HG03045 (cell line): ENCODE results near the gene CDKAL1.
A peak's percentile ranks its signal among the peaks of the same experiment; 100 is the strongest.

Experiments
- ATAC-seq: cut with Tn5 transposase; IDR thresholded peaks from one replicate; pipeline ENCODE4 v1.9.1; 2021; ENCODE audit warnings: mild to moderate bottlenecking, moderate library complexity; ENCODE audit not compliant: unreplicated experiment

The CDKAL1 gene

DNA sequence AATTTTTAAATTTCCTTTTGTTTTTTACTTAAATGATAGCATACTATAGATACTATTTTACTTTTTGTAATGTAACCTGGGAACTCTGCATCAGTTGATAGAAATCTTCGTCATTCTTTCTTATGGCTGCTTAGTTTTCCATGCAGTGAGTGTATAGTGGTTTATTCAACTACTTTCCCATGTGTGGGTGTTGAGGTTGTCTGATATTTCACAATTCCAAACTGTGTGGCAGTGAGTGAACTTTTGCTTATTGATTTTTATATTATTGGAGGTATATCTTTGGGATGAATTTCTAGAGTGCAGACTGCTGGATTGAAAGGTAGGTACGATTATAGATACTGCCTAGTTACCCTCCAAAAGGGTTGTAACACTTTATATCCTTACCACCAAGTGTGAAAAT, 136.5 kb downstream of the CDKAL1 start:
- no peak for ATAC-seq

DNA sequence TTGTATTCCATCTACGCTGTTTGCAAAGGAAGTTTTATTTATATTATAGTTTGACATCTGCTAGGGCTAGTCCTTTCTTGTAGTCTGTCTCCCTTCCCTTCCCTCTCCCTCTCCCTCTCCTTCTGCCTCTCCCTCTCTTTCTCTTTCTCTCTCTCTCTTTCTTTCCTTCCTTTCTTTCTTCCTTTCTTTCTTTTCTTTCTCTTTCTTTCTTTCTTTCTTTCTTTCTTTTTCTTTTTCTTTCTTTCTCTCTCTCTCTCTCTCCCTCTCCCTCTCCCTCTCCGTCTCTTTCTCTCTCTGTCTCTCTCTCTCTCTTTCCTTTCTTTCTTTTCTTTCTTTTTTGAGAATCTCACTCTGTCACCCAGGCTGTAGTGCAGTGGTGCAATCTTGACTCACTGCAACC, 137.8 kb downstream of the CDKAL1 start:
- no peak for ATAC-seq

- no peak for ATAC-seq
These were observed 139.2 kb downstream of the CDKAL1 start for GRCh38 chr6:20673458-20673857.

DNA sequence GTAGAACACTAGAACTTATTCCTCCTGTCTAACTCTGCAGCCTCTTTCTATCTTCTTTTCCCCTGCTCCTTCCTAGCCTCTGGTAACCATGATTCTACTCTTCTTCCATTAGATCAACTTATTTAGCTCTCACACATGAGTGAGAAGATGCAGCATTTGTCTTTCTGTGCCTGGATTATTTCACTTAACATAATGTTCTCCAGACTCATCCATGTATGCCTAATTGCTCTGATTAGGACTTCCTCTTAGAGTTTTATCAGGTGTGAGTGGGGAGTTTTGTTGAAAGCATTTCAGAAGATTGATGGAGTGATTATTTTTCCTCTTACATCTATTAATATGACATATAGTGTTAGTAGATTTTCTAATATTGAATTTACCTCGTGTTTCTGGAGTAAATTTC, 140.4 kb downstream of the CDKAL1 start:
- no peak for ATAC-seq

DNA sequence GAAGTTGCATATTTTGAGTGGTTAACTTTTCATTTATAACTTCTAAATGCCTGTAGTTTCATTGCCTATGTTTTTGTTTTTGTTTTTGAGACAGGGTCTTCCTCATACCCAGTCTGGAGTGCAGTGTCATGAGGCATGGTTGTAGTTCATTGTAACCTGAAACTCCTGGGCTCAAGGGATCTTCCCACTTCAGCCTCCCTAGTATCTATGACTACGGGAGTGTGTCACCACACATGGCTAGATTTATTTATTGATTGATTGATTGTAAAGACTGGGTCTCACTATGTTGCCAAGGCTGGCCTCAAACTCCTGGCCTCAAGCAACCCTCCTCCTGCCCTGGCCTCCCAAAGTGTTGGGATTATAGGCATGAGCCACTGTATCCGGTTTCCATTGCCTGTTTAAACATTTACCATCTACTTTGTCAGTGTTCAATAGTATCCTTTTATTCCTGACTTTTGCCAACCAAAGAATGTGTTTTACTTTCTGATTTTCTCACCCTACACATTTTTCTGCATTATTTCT, 144.6 kb downstream of the CDKAL1 start:
- no peak for ATAC-seq

DNA sequence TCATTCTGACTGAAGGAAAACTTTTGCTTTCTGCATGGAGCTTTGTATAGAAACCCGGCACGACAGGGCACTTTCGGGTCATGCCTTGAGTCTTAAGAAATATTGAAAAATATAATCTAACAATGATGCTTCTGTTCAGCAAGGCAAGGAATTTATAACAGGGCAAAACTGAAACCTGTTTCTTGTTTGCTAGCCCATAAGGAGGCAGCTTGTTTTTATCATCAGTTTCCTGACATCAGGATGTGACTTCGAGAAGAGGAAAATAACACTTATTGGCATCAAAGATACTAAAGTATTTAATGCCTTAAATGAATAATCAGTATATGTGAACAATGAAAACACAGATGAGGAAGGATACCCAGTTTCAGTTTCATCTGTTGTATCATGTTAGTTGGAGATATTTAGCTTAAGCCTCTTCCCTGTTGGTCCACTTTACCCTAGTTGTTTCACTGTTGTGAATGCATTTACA, 146.5 kb downstream of the CDKAL1 start:
- no peak for ATAC-seq

- ATAC-seq = no peak
These were observed 147.0 kb downstream of the CDKAL1 start for GRCh38 chr6:20681243-20681684.

DNA sequence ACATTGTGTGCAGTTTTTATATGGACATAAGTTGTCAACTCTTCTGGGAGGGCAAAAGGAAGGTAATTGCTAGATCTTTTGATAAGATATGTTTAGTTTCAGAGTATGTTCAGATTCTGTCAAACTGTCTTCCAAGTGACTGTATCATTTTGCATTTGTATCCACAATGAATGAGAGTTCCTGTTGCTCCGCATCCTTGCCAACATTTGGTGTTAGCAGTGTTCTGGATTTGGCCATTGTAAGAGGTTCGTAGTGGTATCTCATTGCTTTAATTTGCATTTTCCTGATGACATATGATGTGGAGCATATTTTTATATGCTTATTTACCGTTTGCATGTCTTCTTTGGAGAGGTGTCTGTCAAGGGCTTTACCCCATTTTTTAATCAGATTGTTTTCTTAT, 150.2 kb downstream of the CDKAL1 start:
- no peak for ATAC-seq

- no peak for ATAC-seq
These were observed 151.9 kb downstream of the CDKAL1 start for GRCh38 chr6:20686142-20686541.

GRCh38 chr6:20687494-20687893, 153.2 kb downstream of the CDKAL1 start:
- no peak for ATAC-seq

GRCh38 chr6:20688710-20689500, 154.6 kb downstream of the CDKAL1 start:
- ATAC-seq = peak; percentile 79

DNA sequence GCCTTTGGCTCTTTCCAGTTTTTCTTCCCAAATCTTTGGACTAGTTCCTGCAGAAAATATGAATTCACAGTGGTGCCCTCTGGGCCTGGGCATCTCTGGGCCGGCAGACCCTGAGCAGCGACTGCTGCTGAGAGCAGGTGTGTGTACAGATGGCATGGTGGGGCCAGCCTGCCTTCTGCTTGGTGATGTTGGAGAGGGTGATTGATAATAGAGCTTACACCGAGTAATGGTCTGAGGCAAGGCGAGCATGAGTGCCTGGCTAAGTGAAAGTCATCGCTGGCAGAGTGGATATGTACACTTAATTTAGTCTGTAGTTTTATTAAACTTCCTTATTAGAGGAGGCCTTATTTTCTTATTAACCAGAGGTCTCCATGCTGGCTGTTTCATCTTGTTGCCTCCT, 156.9 kb downstream of the CDKAL1 start:
- ATAC-seq = no peak

- ATAC-seq = no peak
These were observed 157.8 kb downstream of the CDKAL1 start for GRCh38 chr6:20692023-20692422.

DNA sequence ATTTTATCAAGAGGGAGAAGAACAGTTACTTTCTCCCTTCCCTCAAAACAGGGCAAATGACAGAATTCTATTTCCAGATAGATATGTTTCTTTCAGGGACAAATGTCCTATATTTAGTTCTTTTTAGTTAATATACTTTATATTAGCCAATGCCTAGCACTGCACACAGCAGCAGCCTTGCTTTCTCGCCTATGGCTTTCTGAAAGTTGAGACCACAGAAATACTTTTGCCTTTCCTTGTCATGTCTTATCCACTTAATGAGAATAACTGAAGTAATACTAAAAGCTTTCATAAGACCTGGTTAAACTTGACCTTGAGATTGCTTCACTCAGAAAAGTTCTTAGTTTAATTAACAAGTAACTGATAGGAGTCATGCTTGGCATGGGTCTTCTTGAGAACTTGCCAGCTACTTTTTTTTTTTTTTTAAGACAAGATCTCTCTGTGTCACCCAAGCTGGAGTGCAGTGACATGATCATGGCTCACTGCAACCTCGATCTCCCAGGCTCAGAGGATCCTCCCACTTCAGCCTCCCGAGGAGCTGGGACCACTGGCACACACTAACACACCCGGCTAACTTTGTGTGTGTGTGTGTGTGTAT, 159.3 kb downstream of the CDKAL1 start:
- no peak for ATAC-seq

GRCh38 chr6:20696676-20697075, 162.4 kb downstream of the CDKAL1 start:
- no peak for ATAC-seq

GRCh38 chr6:20698675-20699074, 164.4 kb downstream of the CDKAL1 start:
- no peak for ATAC-seq

GRCh38 chr6:20699402-20699801, 165.1 kb downstream of the CDKAL1 start:
- ATAC-seq = no peak

DNA sequence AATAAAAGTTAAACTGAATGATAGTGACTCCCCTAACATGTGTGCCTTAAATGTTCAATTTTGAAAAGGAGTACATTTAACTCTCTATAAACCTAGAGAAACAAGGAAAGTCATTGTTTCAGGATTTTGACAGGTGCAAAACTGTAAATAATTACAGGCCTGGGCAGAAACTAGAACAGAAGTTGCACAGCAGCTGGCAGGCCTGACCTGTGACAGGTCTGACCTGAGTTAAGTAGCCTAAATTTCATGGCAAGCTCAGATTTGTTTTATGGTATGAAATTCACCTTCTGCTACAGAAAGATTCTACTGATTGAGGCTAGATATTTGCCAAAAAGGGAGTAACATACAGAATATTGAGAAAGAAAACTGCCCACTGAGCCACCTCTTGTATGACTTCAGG, 166.1 kb downstream of the CDKAL1 start:
- no peak for ATAC-seq

- no peak for ATAC-seq
These were observed 168.1 kb downstream of the CDKAL1 start for GRCh38 chr6:20702366-20702765.

- no peak for ATAC-seq
These were observed 168.8 kb downstream of the CDKAL1 start for GRCh38 chr6:20703049-20703448.

GRCh38 chr6:20704325-20705025, 170.2 kb downstream of the CDKAL1 start:
- no peak for ATAC-seq

- ATAC-seq = no peak
These were observed 171.5 kb downstream of the CDKAL1 start for GRCh38 chr6:20705741-20706140.
